Muscle of arm (tissue), 12 donors: Measurements from ENCODE around the gene ZNF664. TPM values are rescaled to one million over a fixed set of nuclear protein-coding genes. Genes with fewer than 3 reads are reported as not detected.

ENCODE experiments used
- DNase-seq: peaks from one replicate; pipeline ENCODE4 v3.0.0-alpha.2; 2013
- polyA plus RNA-seq, 12 donors: library from polyadenylated mRNA; unstranded; fragments of 120-200 nt; gene quantifications; one replicate each; pipeline ENCODE4 v1.2.1, GENCODE V29; 2013; ENCODE audit not compliant: insufficient read length in 12 of 12

Gene ZNF664
- polyA plus RNA-seq, 12 donors = 37.5 to 64.5 (median 49.2) TPM; not detected in 1

DNA sequence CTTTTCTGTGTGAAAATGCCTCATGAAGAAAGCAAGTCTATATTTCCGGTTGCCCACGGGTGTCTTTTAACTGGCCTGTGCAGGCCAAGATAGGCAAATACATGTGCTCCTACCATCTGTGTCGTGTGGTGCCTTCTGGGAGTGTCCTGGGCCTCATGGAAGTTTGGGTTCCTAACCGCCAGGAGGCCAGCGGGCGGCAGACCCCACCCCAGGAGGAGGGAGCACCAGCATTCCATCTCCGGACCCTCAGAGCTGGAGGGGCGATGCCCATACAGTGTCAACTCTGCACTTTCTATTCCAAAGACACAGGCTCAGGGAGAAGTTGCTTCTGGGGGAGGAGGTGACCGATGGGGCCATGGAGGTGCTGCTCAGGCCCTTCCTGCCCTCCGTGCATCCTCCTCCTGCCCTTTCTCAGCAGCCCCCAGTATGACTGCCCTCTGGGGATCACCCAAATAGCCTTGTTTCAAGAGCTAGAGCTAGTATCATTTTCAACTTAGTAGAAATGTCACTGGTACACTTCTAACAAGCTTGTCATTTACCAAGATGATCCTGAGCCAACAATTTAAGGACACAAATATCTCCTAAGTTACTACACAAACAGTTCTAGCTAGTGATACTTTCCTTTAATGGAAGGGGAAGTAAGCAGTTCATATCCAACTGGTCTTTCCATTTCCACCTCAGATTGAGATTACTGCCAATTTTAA is 18.2 kb upstream of the ZNF664 start:
- DNase-seq = no peak

DNA sequence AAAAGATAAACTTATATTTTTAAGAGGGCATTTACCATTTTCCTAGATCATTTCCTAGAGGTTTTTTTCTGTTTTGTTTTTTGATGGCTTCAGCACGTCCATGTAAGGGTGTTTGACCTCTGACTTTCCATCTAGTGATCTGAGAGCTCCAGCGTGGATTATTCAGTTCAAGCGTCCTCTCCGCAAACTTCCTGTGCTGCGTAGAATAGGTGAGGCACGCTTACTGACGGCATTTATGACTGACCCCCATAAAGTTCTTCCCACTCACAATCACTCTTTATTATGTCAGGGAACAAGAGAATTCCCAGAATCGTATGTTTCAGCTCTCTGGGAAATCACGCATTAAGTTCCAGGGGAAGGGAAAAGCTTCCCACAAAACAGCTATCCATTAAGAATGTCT is 16.8 kb upstream of the ZNF664 start:
- DNase-seq = no peak

DNA sequence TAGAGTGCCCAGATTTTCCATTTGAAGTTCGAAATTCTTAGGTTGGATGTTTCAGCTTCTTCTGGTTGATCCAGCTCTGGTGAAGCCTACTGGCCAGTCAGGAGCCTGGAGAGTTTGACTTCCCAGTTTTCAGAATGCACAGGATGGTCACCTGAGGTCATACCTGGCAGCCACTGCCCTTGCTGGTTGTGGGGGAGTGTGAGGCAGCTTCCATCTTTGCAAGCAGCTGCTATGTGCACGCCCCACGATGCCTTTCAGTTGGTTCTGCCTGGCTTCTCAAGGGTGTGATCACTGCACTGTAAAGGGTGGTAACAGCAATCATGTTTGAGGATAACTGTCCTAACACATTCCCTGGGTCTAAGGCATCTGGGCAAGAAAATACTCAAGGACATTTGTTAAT is 15.8 kb upstream of the ZNF664 start:
- DNase-seq = no peak

- DNase-seq = no peak
These were observed 14.6 kb upstream of the ZNF664 start for GRCh38 chr12:123958462-123958861.

- DNase-seq = no peak
These were observed 14.1 kb upstream of the ZNF664 start for GRCh38 chr12:123958876-123959275.

DNA sequence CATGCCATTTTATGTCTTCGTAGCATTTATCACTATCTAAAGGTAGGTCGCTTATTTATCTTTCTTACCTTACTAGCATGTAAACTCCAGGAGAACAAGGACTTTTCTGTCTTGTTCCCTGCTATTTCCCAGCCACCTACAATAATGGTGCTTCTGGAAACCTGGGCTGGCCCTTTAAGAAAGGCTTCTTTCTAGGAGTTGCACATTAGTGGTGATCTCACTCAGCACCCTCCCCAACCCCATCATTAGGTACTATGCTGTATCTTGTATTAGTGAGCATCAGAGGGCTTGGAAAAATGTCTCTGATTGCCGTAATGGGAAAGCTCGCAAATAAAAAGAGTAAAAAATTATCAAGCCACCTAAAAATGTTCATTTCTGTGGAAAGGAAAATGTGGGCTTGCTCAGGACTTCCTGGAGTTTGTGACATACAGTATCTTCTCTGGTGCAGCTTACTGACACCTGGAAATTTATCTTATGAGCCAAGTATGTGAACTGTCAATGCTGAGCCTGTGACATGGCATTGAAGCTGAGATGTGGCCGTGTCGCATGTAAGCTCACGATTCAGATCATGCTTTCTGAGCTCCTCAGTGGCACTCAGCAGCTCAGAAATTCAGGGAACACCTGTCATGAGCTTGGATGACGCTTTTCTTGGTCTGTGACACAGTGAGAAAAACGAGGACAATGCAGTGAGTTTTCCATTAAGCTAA is 12.8 kb upstream of the ZNF664 start:
- no peak for DNase-seq

DNA sequence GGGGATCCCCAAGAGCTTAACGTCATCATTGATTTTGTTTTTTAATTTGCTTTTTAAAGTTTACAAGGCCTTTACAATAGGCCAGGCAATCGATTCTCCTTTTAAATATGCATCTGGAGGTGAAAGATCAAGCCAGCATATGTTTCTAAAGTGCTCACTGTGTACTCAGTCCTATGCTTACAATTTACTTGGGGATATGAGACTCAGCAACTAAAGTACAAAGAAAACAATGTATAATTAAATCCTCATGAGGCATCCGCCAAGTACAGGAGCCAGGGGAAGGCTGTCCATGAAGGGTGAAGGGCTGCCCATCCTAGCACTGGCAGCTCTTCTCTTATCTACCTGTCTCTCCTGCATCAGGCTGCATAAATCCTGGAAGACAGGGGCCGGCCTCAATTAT is 12.2 kb upstream of the ZNF664 start:
- no peak for DNase-seq

- no peak for DNase-seq
These were observed 11.2 kb upstream of the ZNF664 start for GRCh38 chr12:123961585-123962345.

DNA sequence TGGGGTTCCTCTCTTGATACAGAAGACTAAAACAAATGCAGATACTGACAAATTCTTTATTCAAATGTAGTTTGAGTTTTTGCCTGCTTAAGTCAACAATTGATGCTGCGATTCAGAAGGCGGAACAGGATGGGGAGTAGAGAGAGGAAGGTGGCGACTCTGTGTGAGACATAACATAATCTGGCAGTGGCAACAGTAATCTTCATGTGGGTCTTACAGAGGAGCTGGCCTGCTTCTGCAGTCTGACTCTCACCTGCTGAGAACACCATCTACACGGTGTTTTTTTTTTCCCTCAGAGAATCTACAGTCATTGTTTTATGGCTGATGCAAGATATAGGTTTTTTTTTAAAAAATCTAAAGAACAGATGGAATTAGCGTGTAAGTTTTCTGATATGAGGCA is 10.5 kb upstream of the ZNF664 start:
- no peak for DNase-seq

GRCh38 chr12:123963821-123964220 is 9.2 kb upstream of the ZNF664 start:
- DNase-seq = no peak

DNA sequence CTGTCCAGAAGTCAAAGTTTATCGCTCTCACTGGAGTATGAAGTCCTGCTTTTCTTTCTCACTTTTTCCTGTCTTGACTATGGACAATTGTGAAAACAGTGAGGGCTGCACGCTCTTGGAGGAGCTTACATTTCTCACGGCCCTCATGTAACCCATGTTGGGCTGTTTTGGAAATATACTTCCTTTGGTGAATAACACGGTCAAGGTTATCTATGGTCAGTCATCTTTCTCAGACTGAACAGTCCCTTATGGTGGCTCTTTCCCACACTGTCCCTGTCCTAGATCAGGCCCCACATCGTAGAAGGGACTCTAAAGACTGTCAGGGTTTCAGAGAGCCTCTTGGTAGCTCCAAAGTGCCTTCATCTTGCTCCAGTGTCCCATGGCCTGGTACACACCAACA is 7.6 kb upstream of the ZNF664 start:
- DNase-seq = no peak

DNA sequence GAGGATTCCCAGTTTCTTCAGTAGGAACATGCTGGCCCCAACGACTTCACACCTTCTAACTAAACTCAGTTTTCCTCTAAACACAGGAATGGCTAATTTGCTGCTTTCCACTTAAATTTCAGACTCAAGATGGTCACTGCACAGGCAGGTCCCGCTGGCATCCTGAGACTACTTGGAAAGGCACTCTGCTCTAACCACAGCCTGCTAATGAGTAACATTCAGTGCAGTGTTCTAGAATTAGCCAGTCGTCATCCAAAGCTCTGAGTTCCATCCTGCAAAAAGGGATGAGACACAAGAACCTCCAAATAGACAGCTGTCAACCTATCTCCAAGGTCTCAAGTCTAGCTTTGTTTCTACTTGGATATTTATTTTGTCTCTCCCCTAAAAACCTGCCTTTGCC is 6.4 kb upstream of the ZNF664 start:
- DNase-seq = no peak

DNA sequence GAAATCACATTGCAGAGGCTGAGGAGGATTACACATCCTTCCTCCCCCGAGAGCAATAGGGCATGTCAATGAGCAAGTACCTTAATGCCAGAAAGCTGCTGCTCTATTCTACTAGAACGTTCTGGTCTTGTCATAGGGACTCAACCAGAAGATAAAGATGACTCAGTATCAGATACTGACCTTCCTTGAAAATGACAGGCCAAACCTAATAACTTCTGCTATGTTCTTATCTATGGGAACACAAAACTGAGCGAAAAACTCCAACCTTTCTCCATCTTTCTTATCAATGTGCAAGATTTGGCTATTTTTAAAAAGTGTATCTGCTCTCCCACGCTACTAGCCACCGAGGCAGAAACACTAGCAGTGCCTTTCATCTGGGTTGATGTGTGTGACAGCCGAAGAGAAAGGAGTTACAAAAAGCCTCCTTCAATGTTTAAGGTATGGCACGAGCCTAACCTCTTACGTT is 5.9 kb upstream of the ZNF664 start:
- DNase-seq = no peak

DNA sequence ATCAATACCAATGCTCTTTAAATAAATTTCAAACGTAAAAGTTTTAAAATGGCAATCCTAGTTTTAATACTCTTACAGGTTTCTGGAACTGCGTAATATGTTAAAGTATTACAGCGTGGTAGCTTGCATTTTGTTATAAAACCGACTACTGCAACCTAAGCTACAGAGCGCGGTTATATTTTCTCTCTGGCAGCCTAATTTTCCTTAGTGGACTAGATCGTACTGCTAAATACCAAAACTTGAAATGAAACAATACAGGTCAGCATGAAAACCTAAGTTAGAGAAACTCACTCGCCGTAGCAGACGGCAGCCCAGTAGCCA is 1.6 kb upstream of the ZNF664 start:
- no peak for DNase-seq

DNA sequence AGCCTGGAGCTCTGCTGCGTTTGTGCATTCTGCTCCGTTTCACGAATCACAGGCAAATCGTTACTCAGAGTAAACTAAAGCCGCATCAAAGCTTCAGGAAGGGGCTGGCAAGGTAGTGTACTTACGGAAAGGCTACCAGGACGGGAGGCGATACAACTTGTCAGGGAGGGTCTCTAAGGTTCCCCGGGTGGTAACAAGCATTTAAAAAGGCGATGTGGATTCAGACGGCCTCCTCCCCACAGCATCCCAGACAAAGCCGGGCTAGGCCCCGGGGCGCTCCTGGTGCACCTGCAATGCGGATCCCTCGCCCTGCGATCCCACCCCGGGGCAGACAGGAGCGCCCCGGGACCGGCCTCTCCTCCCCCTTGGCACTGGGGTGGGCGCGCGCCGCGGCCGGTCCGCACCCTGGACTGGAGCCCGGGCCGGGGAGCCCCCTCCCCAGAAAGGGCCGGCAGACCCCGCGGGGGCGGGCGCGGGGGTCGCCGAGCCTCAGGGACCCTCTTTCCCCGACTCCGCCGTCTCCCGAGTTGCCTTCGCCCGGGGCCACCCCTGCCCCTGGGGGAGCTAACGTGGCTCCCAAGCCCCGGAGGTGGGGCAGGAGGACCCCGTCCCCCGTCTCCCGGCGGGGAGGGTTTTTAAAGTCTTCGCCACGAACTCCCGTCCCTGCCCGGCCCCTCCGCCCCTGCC is 1.1 kb upstream of the ZNF664 start:
- DNase-seq = no peak

GRCh38 chr12:123973552-123974341 is 732 bp downstream of the ZNF664 start:
- no peak for DNase-seq

GRCh38 chr12:123976227-123976826 is 3.3 kb downstream of the ZNF664 start:
- DNase-seq = no peak

- no peak for DNase-seq
These were observed 6.6 kb downstream of the ZNF664 start for GRCh38 chr12:123979566-123979965.

GRCh38 chr12:123982269-123982668 is 9.3 kb downstream of the ZNF664 start:
- DNase-seq = no peak

GRCh38 chr12:123983822-123984485 is 10.9 kb downstream of the ZNF664 start:
- no peak for DNase-seq

GRCh38 chr12:123984903-123985302 is 11.9 kb downstream of the ZNF664 start:
- DNase-seq = no peak
